ENCODE results near the gene TNRC6C.

Gene TNRC6C

DNA sequence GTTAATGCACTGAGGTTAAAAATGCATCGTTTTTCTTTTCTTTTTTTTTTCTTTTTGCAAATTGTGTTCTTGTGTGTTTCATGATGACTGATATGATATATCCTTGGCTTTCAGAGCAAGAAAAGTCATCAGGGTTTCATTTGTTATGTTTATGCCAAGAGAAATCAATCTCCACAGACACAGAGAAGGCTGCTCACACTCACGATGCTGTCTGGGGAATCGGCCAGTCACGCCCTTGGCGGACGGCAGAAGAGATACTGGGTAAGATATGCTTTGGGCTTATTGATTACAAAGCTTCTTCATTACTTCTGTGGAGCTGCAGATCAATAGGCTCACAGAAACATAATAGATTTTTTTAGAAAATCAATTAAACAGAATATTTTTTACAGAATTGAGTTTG lies 42.2 kb upstream of the TNRC6C start:
- no peak for DNase-seq
- H3K9me3 ChIP-seq, result no peaks in the 10 kb centered on the region
- H3K27me3 ChIP-seq, result no peaks in the 10 kb centered on the region
- H3K36me3 ChIP-seq, result no peaks in the 10 kb centered on the region
- peak overlapping the region; percentile 45 for H3K4me3 ChIP-seq (ENCODE audit: low read depth, low read length)
- H3K4me1 ChIP-seq, result no peaks in the 10 kb centered on the region; the same call in 1 of the 2 replicates
- TF ChIP-seq, protein P1, sequence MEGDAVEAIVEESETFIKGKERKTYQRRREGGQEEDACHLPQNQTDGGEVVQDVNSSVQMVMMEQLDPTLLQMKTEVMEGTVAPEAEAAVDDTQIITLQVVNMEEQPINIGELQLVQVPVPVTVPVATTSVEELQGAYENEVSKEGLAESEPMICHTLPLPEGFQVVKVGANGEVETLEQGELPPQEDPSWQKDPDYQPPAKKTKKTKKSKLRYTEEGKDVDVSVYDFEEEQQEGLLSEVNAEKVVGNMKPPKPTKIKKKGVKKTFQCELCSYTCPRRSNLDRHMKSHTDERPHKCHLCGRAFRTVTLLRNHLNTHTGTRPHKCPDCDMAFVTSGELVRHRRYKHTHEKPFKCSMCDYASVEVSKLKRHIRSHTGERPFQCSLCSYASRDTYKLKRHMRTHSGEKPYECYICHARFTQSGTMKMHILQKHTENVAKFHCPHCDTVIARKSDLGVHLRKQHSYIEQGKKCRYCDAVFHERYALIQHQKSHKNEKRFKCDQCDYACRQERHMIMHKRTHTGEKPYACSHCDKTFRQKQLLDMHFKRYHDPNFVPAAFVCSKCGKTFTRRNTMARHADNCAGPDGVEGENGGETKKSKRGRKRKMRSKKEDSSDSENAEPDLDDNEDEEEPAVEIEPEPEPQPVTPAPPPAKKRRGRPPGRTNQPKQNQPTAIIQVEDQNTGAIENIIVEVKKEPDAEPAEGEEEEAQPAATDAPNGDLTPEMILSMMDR (IDR thresholded peaks at IDR 0.05; ENCODE audit: low read depth, low read length), result no peak

DNA sequence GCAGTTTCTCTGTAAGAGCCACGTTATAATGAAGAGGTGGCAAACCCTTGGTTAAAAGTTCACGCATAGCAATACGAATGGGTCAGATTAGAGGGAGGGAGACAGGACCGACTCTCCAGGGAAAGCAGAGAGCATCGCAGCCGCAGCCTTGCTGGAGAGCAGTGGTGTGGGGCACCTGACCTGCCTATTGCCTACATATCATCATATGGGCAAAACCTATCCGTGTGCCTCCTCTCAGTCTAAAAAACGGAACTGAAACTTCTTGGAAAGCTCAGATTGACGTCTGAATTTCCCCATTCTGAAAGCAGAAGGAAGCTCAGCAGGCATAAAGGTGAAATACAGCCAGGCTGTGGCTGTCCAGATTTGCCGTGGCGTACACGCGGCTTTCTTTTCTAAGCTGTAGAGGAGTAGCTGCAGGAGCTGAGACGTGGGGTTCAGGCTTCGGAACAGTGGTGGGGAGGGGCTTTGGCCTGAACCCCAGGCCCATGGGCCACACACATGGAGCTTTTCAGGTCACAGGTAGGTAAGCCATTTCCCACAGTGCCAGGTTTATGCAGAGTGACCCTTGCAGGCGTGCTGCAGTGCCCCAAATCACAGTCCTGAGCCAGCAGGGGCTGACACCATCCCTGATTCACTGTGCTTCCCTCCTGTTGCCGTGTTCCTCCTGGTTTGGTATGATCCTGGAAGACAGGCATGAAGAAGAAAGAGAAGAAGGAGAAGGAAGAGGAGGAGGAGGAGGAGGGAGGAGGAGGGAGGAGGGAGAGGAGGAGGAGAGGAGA lies 41.6 kb upstream of the TNRC6C start:
- DNase-seq, result no peak
- TF ChIP-seq, protein P1 (IDR thresholded peaks at IDR 0.05; ENCODE audit: low read depth, low read length), result no peak
- H3K4me3 ChIP-seq (ENCODE audit: low read depth, low read length), result peak overlapping the region; percentile 45
- no peaks in the 10 kb centered on the region; the same call in 1 of the 2 replicates for H3K4me1 ChIP-seq
- no peaks in the 10 kb centered on the region for H3K27me3 ChIP-seq
- H3K36me3 ChIP-seq, result no peaks in the 10 kb centered on the region
- no peaks in the 10 kb centered on the region for H3K9me3 ChIP-seq

DNA sequence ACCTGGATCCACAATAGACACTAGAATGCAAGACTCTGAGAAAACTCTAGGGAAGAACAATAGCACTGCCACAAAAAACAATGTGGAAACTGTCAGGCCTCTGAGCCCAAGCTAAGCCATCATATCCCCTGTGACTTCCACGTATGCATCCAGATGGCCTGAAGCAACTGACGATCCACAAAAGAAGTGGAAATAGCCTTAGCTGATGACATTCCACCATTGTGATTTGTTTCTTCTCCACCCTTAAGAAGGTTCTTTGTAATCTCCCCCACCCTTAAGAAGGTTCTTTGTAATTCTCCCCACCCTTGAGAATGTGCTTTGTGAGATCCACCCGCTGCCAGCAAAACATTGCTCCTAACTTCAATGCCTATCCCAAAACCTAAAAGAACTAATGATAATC lies 39.2 kb upstream of the TNRC6C start:
- Histone ChIP-seq H3K9me3 (no peaks in the 10 kb centered on the region), H3K27me3 (no peaks in the 10 kb centered on the region), H3K4me3 (ENCODE audit: low read depth, low read length) (no peak overlapping the region), H3K4me1 (no peaks in the 10 kb centered on the region; the same call in 1 of the 2 replicates), H3K36me3 (no peaks in the 10 kb centered on the region)
- no peak for DNase-seq
- TF ChIP-seq, protein P1 (IDR thresholded peaks at IDR 0.05; ENCODE audit: low read depth, low read length), result no peak

DNA sequence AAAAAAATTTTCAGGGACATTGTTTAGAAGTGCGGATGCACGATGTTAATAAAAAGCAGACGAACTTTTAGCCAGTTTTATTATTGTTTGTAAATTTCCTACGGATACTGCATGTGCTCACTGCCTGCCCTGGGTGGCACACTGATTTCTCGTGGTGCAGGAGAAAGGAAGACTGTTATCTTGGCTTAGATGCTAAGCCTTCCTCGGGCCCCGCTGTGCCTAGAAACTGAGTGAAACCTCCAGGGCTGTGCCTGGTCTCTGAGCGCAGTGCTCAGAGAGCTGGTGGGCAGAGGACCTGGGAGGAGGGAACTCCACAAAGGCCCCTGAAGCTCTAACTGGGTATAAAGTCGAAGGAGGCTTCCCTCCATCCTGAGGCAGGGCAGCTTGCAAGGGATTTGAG lies 35.4 kb upstream of the TNRC6C start:
- TF ChIP-seq, protein P1 (IDR thresholded peaks at IDR 0.05; ENCODE audit: low read depth, low read length), result no peak
- Histone ChIP-seq H3K36me3 (no peaks in the 10 kb centered on the region), H3K27me3 (no peaks in the 10 kb centered on the region), H3K9me3 (no peaks in the 10 kb centered on the region), H3K4me3 (ENCODE audit: low read depth, low read length) (no peak overlapping the region), H3K4me1 (no peaks in the 10 kb centered on the region)
- DNase-seq, result no peak

DNA sequence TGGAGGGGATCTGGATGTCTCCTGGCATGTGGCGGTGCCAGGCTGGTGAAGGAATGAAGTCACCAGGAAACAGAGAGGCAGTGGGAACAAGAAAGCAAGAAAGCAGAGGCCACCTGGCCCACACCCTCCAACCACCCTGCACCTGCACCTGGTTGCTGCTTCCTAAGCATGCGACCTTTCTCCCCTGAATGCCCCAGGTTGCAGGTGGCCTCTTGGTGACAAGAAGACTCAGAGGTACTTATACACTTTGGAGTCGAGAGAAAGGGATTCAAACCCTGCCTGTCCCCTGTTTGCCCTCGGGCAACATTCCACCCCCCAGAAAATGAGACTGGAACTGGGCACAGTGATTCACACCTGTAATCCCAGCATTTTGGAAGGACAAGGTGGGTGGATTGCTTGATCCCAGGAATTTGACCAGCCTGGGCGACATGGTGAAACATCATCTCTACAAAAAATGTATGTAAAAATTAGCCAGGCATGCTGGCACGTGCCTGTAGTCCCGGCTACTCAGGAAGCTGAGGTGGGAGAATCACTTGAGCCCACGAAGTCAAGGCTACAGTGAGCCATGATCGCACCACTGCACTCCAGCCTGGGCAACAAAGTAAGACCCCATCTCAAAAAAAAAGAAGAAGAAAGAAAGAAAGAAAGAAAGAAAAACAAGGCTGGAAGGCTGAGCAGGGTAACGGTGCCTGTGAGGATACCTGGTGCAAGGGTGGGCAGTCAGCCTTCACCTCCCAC lies 34.6 kb upstream of the TNRC6C start:
- no peaks in the 10 kb centered on the region for H3K4me1 ChIP-seq
- no peaks in the 10 kb centered on the region for H3K9me3 ChIP-seq
- no peak for DNase-seq
- no peaks in the 10 kb centered on the region for H3K36me3 ChIP-seq
- H3K4me3 ChIP-seq (ENCODE audit: low read depth, low read length), result no peak overlapping the region
- TF ChIP-seq, protein P1 (IDR thresholded peaks at IDR 0.05; ENCODE audit: low read depth, low read length), result no peak
- H3K27me3 ChIP-seq, result no peaks in the 10 kb centered on the region
